GM12873 (cell line): ENCODE results near the gene WDR86.

Source experiments
- TF ChIP-seq, protein P1 (sequence below): IDR thresholded peaks from 2 replicates; pipeline ENCODE4 v1.5.1; 2012; ENCODE audit warnings: low read depth, mild to moderate bottlenecking, moderate library complexity, low read length, control low read depth; ENCODE audit not compliant: insufficient read depth; ENCODE audit errors: missing control alignments

The WDR86 gene

DNA sequence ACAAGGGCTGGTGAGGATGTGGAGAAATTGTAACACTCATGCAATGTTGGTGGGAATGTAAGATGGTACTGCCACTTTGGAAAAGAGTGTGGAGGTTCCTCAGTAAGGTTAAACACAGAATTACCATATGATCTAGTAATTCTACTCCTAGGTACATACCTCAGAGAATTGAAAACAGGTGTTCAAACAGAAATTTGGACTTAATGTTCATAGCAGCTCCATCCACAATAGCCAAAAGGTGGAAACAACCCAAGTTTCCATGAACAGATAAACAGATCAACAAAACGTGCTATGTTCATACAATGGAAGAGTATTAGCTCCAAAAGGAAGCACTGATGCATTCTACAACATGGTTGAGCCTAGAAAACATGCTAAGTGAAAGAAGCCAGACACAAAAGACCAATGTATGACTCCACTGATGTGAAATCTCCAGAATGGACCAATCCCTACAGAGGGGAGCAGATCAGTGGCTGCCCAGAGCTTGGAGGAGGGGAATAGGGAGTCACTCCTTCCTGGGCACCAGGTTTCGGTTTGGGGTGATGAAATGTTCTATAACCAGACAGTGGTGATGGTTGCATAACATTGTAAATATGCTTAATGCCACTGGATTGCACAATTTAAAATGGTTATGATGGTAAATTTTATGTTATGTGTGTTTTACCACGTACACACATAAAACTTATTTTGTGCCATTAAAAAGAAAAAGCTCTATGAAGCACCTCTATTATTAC lies 5.7 kb upstream of the WDR86 start:
- TF ChIP-seq, protein P1, sequence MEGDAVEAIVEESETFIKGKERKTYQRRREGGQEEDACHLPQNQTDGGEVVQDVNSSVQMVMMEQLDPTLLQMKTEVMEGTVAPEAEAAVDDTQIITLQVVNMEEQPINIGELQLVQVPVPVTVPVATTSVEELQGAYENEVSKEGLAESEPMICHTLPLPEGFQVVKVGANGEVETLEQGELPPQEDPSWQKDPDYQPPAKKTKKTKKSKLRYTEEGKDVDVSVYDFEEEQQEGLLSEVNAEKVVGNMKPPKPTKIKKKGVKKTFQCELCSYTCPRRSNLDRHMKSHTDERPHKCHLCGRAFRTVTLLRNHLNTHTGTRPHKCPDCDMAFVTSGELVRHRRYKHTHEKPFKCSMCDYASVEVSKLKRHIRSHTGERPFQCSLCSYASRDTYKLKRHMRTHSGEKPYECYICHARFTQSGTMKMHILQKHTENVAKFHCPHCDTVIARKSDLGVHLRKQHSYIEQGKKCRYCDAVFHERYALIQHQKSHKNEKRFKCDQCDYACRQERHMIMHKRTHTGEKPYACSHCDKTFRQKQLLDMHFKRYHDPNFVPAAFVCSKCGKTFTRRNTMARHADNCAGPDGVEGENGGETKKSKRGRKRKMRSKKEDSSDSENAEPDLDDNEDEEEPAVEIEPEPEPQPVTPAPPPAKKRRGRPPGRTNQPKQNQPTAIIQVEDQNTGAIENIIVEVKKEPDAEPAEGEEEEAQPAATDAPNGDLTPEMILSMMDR: no peak

DNA sequence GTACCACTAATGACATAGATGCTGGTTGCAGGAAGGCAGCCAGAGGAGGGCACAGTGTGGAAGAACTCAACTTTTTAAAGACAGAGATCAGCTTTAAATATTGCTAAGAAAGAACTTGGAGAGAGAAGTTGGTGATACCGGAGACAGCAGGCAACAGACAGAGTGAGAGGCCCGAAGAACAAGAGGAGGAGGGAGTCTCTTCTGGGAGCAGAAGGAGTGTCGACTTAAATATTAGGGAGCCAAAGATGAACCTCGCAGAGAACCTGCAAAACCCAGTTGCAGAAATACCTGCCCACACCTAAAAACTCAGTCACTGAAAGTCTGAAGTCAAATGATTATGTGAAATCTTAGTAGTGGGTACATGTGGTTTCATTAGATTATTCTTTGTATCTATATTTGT lies 3.4 kb upstream of the WDR86 start:
- TF ChIP-seq, protein P1: no peak

DNA sequence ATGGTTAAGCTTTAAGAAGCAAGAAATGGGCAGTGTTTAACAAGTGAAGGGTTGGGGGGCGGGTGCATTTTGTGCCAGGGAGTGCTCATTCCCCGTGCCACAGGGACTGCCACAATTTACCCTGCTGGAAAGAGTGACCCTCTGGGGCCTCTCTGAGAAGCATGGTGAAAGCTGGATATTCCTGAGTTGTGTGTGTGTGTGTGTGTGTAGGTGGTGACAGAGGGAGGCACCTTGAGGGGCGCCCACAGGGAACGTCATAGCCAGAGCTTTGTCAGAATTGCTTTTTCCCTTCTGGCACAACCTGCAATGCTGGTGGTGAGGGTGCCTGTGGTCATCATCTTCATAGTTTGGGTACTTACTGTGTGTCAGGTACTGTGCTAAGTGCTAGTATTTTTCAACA lies 2.5 kb upstream of the WDR86 start:
- TF ChIP-seq, protein P1: no peak

DNA sequence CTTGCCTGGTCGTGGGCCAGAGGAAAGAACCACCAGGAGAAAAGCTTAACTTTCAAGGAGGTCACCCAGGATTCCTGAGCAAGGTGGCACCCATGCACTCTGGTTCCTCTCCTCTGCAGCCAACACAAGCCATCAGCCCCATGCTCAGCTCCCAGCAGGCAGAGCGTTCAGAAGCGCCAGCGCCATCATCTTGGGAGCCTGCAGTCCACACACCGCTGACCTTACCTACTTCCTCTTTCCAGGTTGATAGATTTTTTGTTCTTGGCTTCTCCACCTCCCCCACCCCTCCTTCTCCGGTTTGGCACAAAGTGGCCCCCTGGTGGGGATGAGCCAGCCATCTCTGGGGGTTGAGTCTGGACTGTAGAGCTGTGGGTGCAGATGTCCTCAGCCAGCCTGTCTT lies 1.7 kb upstream of the WDR86 start:
- TF ChIP-seq, protein P1: peak; percentile 11

DNA sequence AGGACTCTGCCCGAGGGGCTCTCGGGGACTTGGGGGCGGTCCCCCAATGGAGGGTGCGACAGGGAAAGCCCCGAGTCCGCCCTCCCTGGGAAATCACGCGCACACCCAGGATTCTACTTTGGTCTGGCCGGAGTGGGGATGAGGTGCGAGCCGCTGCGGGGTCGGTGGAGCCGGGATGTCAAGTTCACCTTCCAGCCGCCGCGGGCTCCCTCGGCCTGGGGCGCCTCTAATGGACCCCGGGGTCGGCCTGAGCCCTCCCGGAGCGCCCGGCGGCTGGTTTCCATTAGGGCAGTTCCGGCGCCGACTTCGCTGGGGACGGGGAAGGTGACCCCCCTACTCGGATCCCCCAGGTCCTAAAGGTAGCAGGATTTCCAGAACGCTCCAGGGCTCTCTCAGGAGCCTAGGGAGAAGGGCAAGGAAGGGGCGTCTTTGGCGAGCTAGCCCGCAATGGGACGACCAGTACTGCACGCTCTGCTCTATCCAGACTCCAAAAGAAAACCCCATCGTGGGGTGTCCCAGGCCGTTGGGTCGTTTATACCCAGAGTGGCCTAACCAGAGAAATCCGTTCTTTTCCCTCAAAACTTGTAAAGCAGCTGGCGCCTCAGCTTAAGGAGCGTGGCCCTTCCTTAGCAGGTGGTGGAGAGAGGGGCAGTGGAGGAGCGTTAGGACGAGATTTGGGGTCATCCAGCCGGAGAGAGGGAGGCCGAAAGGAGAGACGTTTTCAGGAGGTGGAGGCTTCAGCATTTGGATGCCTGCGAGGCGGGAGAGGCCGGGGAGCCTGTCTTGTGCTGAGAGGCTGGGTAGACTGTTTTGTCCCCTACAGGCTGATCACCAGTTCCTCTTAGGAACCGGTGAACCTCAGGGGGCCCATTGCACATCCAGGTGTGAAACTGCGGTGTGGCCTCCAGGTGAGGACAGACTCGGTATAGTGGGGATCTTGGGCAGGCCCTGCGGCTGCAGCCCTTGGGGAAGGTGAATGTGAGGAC lies 860 bp upstream of the WDR86 start:
- TF ChIP-seq, protein P1: no peak

DNA sequence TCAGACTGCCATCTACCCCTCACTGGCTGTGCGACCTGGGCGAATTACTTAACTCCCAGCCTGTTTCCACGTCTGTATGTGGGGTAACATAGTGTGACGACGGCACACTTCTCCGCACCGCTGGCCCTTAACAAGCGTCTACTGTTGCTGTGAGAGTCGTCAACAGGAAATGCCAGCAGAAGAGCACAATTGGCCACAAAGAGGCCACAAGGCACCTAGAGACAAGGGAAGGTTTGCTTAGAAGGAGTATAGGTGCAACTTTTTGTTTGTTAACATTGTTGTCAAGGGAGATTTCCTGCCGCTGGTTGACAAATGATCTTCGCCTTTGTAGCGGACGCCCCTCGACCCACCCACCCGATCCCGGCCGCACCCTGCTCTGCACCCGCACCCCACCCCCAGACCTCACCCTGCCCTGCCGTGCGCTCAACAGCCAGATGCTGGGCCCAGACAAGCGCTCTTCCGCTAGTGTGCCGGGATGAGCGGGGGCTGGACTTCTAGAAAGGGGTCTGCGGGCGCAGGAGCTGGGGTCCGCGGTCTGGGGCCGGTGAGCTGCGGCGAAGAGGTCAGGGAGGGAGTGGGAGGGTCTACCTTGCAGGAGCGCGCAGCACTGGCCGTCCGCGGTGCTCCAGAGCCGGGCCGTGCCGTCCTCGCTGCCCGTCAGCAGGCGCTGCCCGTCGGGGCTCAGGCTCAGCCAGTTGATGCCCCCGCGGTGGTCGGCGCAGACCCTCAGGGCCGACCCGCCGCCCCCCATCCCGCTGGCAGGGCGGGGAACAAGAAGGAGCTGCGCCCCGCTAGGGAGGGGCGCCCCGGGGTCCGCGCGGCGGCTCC lies 785 bp downstream of the WDR86 start:
- TF ChIP-seq, protein P1: no peak
